Measurements from ENCODE around the gene ATP1A1. TPM values are rescaled to one million over a fixed set of nuclear protein-coding genes. Genes with fewer than 3 reads are reported as not detected.

Gene ATP1A1
- total RNA-seq, 1 donor from 2014 or later: 219 TPM

DNA sequence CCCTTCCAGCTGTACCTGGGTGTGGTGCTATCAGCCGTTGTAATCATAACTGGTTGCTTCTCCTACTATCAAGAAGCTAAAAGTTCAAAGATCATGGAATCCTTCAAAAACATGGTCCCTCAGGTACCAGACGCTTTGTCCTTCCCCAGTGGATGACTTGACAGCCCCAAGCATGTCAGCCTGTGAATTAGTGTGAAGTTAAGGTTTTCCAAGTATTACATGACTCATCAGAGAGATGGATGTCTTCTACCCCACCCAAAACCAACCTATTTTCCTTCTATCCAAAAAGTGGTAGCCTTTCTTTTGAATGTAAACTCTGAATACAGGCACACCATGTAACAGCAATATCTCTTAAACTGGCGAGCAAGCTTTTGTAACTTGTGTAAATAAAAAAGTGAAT is 15.1 kb downstream of the ATP1A1 start:
- Mint-ChIP-seq H3K9me3 (no peaks in the 10 kb centered on the region), H3K36me3 (peaks cover 69% of the 10 kb centered on the region), H3K4me1 (peaks cover 13% of the 10 kb centered on the region), H3K27ac (no peak overlapping the region), H3K27me3 (ENCODE audit: low read depth) (no peaks in the 10 kb centered on the region), H3K4me3 (no peak overlapping the region)
- DNase-seq (ENCODE audit: low spot score in 2 of 2, unreplicated experiment in 2 of 2): no peak
- TF ChIP-seq, protein P1, sequence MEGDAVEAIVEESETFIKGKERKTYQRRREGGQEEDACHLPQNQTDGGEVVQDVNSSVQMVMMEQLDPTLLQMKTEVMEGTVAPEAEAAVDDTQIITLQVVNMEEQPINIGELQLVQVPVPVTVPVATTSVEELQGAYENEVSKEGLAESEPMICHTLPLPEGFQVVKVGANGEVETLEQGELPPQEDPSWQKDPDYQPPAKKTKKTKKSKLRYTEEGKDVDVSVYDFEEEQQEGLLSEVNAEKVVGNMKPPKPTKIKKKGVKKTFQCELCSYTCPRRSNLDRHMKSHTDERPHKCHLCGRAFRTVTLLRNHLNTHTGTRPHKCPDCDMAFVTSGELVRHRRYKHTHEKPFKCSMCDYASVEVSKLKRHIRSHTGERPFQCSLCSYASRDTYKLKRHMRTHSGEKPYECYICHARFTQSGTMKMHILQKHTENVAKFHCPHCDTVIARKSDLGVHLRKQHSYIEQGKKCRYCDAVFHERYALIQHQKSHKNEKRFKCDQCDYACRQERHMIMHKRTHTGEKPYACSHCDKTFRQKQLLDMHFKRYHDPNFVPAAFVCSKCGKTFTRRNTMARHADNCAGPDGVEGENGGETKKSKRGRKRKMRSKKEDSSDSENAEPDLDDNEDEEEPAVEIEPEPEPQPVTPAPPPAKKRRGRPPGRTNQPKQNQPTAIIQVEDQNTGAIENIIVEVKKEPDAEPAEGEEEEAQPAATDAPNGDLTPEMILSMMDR (IDR thresholded peaks at IDR 0.05; ENCODE audit: unreplicated experiment): no peak

DNA sequence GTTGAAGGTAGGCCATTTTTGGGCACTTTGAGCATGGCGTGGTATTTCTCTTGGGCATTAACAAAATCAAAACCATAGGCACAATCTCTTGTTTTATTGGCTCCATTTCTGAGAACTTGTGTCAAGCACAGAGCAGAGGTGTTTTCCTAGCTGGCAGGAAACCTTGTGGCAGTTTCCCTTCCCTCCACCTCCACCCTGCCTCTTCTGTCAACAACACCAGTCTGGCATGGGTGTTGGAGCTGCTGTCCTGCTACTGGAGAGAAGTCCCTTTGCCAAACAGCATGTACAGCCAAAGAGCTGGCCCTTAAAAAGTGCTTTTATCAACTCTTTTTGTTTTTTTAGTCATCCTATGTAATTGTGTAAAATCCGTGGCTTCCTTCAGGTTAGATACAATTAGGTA is 16.0 kb downstream of the ATP1A1 start:
- no peak for DNase-seq (ENCODE audit: low spot score in 2 of 2, unreplicated experiment in 2 of 2)
- H3K27ac Mint-ChIP-seq: no peak overlapping the region
- peaks cover 4% of the 10 kb centered on the region for H3K4me1 Mint-ChIP-seq
- no peaks in the 10 kb centered on the region for H3K27me3 Mint-ChIP-seq (ENCODE audit: low read depth)
- H3K4me3 Mint-ChIP-seq: no peak overlapping the region
- TF ChIP-seq, protein P1 (IDR thresholded peaks at IDR 0.05; ENCODE audit: unreplicated experiment): no peak
- H3K9me3 Mint-ChIP-seq: no peaks in the 10 kb centered on the region
- peaks cover 76% of the 10 kb centered on the region for H3K36me3 Mint-ChIP-seq

DNA sequence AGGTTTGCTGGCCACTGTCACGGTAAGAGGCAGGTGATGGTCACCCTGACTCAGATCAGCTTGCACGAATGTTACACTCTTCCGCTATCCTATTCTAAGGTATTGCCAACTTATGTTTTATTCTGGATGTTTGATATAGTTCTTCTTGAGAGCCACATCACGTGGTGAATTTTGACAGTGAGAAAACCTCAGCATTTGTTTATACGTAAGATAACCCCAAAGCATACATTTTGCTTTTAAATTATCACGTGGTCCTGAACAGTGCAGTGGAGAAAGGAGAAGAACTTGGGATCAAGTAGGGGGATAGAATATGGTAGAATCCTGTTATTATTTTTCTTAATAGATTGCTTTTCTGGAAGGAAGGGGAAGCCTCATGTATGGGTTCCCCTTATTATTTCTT is 16.6 kb downstream of the ATP1A1 start:
- no peak overlapping the region for H3K4me3 Mint-ChIP-seq
- peaks cover 81% of the 10 kb centered on the region for H3K36me3 Mint-ChIP-seq
- H3K4me1 Mint-ChIP-seq: no peaks in the 10 kb centered on the region
- no peak for DNase-seq (ENCODE audit: low spot score in 2 of 2, unreplicated experiment in 2 of 2)
- no peak overlapping the region for H3K27ac Mint-ChIP-seq
- H3K27me3 Mint-ChIP-seq (ENCODE audit: low read depth): no peaks in the 10 kb centered on the region
- TF ChIP-seq, protein P1 (IDR thresholded peaks at IDR 0.05; ENCODE audit: unreplicated experiment): no peak
- no peaks in the 10 kb centered on the region for H3K9me3 Mint-ChIP-seq

DNA sequence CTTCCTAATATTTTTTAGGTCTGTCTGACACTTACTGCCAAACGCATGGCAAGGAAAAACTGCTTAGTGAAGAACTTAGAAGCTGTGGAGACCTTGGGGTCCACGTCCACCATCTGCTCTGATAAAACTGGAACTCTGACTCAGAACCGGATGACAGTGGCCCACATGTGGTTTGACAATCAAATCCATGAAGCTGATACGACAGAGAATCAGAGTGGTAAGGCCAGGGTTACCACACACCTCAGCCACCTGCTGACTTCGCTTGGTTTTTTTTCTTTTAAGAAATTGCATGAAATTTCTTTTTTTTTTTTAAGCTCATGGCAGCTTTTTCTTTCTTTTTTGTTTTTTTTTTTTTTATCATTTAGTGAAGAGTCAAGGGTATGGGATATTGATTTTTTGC is 17.2 kb downstream of the ATP1A1 start:
- Mint-ChIP-seq H3K4me3 (no peak overlapping the region), H3K27me3 (ENCODE audit: low read depth) (no peaks in the 10 kb centered on the region), H3K4me1 (no peaks in the 10 kb centered on the region), H3K36me3 (peaks cover 80% of the 10 kb centered on the region), H3K9me3 (no peaks in the 10 kb centered on the region), H3K27ac (no peak overlapping the region)
- TF ChIP-seq, protein P1 (IDR thresholded peaks at IDR 0.05; ENCODE audit: unreplicated experiment): no peak
- DNase-seq (ENCODE audit: low spot score in 2 of 2, unreplicated experiment in 2 of 2): no peak

DNA sequence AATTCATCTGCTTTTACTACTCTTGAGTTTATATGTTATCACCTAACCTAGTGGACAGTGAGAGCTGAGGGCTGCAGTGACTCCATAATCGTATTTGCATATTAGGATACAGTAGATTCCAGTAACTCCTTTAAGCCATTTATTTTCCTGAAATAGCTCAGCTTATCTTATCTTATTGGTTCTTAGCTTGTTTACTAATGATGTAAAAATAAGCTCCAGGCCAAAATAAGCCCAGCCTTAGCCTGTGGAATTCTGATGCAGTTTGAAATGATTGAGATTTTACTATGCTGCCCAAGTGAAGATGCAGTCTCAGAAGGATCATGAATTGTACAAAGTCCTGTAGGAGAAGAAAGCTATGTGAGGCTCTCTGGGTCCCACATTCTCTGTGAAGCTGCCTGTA is 18.1 kb downstream of the ATP1A1 start:
- Mint-ChIP-seq H3K36me3 (peaks cover 80% of the 10 kb centered on the region), H3K4me1 (no peaks in the 10 kb centered on the region), H3K27me3 (ENCODE audit: low read depth) (no peaks in the 10 kb centered on the region), H3K27ac (no peak overlapping the region), H3K4me3 (no peak overlapping the region), H3K9me3 (no peaks in the 10 kb centered on the region)
- TF ChIP-seq, protein P1 (IDR thresholded peaks at IDR 0.05; ENCODE audit: unreplicated experiment): no peak
- DNase-seq (ENCODE audit: low spot score in 2 of 2, unreplicated experiment in 2 of 2): no peak

Measured in mesothelial cell of epicardium (in vitro differentiated cells).